Liver (tissue), 3 donors: Measurements from ENCODE around the gene TP63.

Experiments used
- RXRA ChIP-seq, 2 donors: IDR thresholded peaks; 2 replicates each; pipeline ENCODE4 v1.6.1; 2017 to 2018; ENCODE audit warnings: antibody characterized with exemption in 2 of 2, mild to moderate bottlenecking in 1 of 2
- SP1 ChIP-seq: IDR thresholded peaks from 2 replicates; pipeline ENCODE4 v1.6.1; 2018; ENCODE audit warnings: antibody characterized with exemption, mild to moderate bottlenecking
- TAF1 ChIP-seq: conservative IDR thresholded peaks from 2 replicates; pipeline ENCODE4 v1.6.1; 2016; ENCODE audit warnings: antibody characterized with exemption, mild to moderate bottlenecking
- YY1 ChIP-seq: IDR thresholded peaks from 2 replicates; pipeline ENCODE4 v1.6.1; 2016; ENCODE audit warnings: antibody characterized with exemption, mild to moderate bottlenecking
- TF ChIP-seq, protein P1 (sequence below): fragments of 150-350 bp; IDR thresholded peaks from 2 replicates; pipeline ENCODE4 v1.5.1; 2017; ENCODE audit warnings: improper control_type of control experiment, low read depth, low read length; ENCODE audit not compliant: missing input control
- donor health status: healthy.
- donor health status: healthy.

DNA sequence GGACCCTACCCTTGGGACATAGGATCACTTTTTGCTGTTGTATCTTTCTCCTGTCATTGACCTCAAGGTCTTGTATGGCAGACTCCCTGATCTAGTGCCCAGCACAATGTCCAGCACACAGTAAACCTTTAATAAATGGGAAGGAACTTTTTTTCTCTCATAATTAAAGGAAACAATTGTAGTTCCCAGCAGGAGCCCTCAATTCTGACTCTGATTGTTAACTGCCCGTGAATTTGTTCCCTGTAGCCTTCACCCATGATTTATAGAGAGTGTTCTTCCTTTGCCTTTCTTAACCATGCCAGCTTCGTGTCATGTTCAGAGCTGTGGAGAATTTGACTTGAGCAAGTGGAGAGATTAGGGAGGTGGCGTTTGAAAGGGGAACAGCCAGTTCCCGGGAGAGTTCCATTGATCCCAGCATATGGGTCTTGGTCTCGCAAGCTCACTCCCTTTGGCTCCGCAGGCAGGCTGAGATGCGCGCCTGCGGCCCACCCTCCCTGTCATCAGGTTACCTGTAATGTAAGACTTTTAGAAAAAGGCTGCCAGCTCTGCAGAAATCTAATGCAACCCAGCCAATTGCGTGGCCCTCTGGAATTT lies 182.6 kb downstream of the TP63 start:
- TF ChIP-seq TAF1 = no peak
- TF ChIP-seq, protein P1, sequence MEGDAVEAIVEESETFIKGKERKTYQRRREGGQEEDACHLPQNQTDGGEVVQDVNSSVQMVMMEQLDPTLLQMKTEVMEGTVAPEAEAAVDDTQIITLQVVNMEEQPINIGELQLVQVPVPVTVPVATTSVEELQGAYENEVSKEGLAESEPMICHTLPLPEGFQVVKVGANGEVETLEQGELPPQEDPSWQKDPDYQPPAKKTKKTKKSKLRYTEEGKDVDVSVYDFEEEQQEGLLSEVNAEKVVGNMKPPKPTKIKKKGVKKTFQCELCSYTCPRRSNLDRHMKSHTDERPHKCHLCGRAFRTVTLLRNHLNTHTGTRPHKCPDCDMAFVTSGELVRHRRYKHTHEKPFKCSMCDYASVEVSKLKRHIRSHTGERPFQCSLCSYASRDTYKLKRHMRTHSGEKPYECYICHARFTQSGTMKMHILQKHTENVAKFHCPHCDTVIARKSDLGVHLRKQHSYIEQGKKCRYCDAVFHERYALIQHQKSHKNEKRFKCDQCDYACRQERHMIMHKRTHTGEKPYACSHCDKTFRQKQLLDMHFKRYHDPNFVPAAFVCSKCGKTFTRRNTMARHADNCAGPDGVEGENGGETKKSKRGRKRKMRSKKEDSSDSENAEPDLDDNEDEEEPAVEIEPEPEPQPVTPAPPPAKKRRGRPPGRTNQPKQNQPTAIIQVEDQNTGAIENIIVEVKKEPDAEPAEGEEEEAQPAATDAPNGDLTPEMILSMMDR = no peak
- no peak for TF ChIP-seq RXRA (IDR thresholded peaks at IDR 0.05)
- TF ChIP-seq YY1 = no peak
- TF ChIP-seq SP1 = no peak
